GM12865 (cell line): ENCODE results near the gene ALMS1.
"Not testable (repeated sequence)": the region's sequence is repeated elsewhere in the genome, so short reads cannot be mapped to it uniquely, and the experiment has no call there.

Source experiments
- DNase-seq: peaks from one replicate; pipeline ENCODE4 v3.0.0; 2010; ENCODE audit warnings: low read depth
- H3K4me3 ChIP-seq: 2 replicates; pipeline ENCODE4 v1.5.1; 2011; ENCODE audit warnings: mild to moderate bottlenecking, low read depth, low read length, control low read depth
- CTCF ChIP-seq: IDR thresholded peaks from 2 replicates; pipeline ENCODE4 v1.5.1; 2011; ENCODE audit warnings: low read length, control low read depth, low read depth, inconsistent platforms; ENCODE audit not compliant: insufficient read depth; ENCODE audit errors: missing control alignments

ALMS1 gene

GRCh38 chr2:73594251-73594650, 208.6 kb downstream of the ALMS1 start:
- H3K4me3 ChIP-seq = no peak overlapping the region
- no peak for DNase-seq
- no peak for TF ChIP-seq CTCF

- no peak for DNase-seq
- H3K4me3 ChIP-seq = no peak overlapping the region
- TF ChIP-seq CTCF = no peak
Observed at GRCh38 chr2:73601780-73602179, 216.1 kb downstream of the ALMS1 start.

- H3K4me3 ChIP-seq = not testable (repeated sequence)
- peak; percentile 55 for DNase-seq
Observed at GRCh38 chr2:73603099-73603588, 217.5 kb downstream of the ALMS1 start.

- H3K4me3 ChIP-seq, DNase-seq: not testable (repeated sequence)
Observed at GRCh38 chr2:73604589-73604988, 219.0 kb downstream of the ALMS1 start.

GRCh38 chr2:73610111-73610510, 224.5 kb downstream of the ALMS1 start:
- no peak for DNase-seq
- no peak for TF ChIP-seq CTCF

GRCh38 chr2:73611193-73611592, 225.6 kb downstream of the ALMS1 start:
- DNase-seq = no peak
- no peak overlapping the region for H3K4me3 ChIP-seq
- no peak for TF ChIP-seq CTCF

More at GRCh38 chr2:73610111-73610510, 224.5 kb downstream of the ALMS1 start:
- no peak overlapping the region for H3K4me3 ChIP-seq

GRCh38 chr2:73611867-73612266, 226.2 kb downstream of the ALMS1 start:
- no peak for TF ChIP-seq CTCF
- DNase-seq = no peak
- H3K4me3 ChIP-seq = no peak overlapping the region

GRCh38 chr2:73614105-73614504, 228.5 kb downstream of the ALMS1 start:
- no peak for TF ChIP-seq CTCF
- DNase-seq = peak; percentile 68
- H3K4me3 ChIP-seq = no peak overlapping the region
